ENCODE measurements around the gene LRP8. TPM values are rescaled to one million over a fixed set of nuclear protein-coding genes. Genes with fewer than 3 reads are reported as not detected.

Gene LRP8
- polyA plus RNA-seq, 1 donor (not counting 4 experiments of a cell fraction or from before 2014, with no cell fraction given) = 31.0 TPM

DNA sequence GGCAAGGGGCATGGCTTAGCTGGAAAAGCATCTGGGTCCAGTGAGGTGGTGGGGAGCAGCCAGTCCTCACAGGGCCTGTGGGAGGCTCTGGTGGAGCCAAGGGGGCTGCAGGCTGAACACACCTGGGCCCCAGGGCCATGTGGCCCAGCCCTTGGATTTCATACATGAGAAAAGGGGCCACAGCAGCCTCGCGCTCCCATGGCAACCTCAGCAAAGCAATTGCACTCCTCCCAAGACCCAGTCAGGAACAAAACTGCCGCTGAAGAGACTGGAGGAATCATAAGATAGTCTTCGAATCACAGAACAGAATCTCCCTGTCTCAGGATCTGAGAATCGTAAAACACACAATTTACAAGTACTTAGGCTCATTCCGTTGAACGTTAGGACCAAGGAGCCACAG, 24.6 kb downstream of the LRP8 start:
- H3K4me3 ChIP-seq (ENCODE audit: control insufficient read depth in 2 of 3, extremely low read depth in 1 of 3, insufficient read depth in 2 of 3, low read depth in 1 of 3, low read length in 3 of 3) = no peak overlapping the region
- H3K9me1 ChIP-seq (ENCODE audit: control insufficient read depth, extremely low read depth, insufficient read depth, low read length) = no peaks in the 10 kb centered on the region
- H4K20me1 ChIP-seq (ENCODE audit: control insufficient read depth, extremely low read depth, insufficient read depth, low read length) = no peaks in the 10 kb centered on the region
- H3K27me3 ChIP-seq (ENCODE audit: control insufficient read depth, extremely low read depth, insufficient read depth, low read length) = no peaks in the 10 kb centered on the region
- peaks cover 0 to 7% of the 10 kb centered on the region in 2 experiments for H3K36me3 ChIP-seq (ENCODE audit: control insufficient read depth in 2 of 2, extremely low read depth in 1 of 2, insufficient read depth in 2 of 2, low read length in 2 of 2)
- DNase-seq (ENCODE audit: low read depth, low spot score) = no peak
- no peak overlapping the region for H3K4me2 ChIP-seq (ENCODE audit: control insufficient read depth, extremely low read depth, insufficient read depth, low read depth, low read length)
- peaks cover 37% of the 10 kb centered on the region for H3K79me2 ChIP-seq (ENCODE audit: control insufficient read depth, insufficient read depth, low read length)
- FAIRE-seq = no peak
- H3K9me3 ChIP-seq (ENCODE audit: control insufficient read depth, low read depth, low read length) = no peaks in the 10 kb centered on the region
- no peak overlapping the region for H3K9ac ChIP-seq (ENCODE audit: control insufficient read depth, extremely low read depth, insufficient read depth, low read length)
- H3K4me1 ChIP-seq (ENCODE audit: control insufficient read depth, extremely low read depth, insufficient read depth, low read length) = peaks cover 9% of the 10 kb centered on the region
- H3K27ac ChIP-seq (ENCODE audit: control insufficient read depth, insufficient read depth, low read length) = no peak overlapping the region
- dilution Hi-C loops (cut with MboI; ENCODE audit: extremely low pct_ligation_motif_present, low sequenced_read_pairs) = no loop called here
- TF ChIP-seq, protein P1, sequence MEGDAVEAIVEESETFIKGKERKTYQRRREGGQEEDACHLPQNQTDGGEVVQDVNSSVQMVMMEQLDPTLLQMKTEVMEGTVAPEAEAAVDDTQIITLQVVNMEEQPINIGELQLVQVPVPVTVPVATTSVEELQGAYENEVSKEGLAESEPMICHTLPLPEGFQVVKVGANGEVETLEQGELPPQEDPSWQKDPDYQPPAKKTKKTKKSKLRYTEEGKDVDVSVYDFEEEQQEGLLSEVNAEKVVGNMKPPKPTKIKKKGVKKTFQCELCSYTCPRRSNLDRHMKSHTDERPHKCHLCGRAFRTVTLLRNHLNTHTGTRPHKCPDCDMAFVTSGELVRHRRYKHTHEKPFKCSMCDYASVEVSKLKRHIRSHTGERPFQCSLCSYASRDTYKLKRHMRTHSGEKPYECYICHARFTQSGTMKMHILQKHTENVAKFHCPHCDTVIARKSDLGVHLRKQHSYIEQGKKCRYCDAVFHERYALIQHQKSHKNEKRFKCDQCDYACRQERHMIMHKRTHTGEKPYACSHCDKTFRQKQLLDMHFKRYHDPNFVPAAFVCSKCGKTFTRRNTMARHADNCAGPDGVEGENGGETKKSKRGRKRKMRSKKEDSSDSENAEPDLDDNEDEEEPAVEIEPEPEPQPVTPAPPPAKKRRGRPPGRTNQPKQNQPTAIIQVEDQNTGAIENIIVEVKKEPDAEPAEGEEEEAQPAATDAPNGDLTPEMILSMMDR (optimal IDR thresholded peaks at IDR 0.05 in 1 of 3, IDR thresholded peaks at IDR 0.05 in 1 of 3, conservative IDR thresholded peaks at IDR 0.05 in 1 of 3; ENCODE audit: extremely low read depth in 1 of 3, insufficient read depth in 2 of 3, low read length in 3 of 3) = no peak
- no peak for TF ChIP-seq EZH2 (IDR thresholded peaks at IDR 0.05; ENCODE audit: low read length)
- no peak overlapping the region for H2AFZ ChIP-seq (ENCODE audit: control insufficient read depth, low read length)

DNA sequence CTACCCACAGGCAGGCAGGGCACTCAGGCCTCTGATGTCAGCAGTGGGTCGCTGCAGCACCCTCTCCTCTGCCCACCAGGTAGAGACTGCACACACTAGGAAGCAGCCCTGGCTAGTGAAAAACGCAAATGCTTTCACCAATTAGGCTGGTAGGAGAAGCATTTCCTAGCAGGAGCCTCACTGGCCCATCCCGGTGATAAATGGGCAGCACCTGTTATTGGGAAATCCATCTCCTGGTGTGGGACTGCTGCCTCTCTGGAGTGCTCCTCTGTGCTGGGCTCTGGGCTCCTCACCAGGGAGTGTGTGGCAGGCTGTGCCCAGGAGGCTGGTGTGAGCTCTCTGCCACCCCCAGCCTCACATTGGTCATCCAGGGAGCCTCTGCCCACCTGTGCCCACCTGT, 28.6 kb downstream of the LRP8 start:
- H3K4me3 ChIP-seq (ENCODE audit: control insufficient read depth in 2 of 3, extremely low read depth in 1 of 3, insufficient read depth in 2 of 3, low read depth in 1 of 3, low read length in 3 of 3) = no peak overlapping the region
- H3K9me1 ChIP-seq (ENCODE audit: control insufficient read depth, extremely low read depth, insufficient read depth, low read length) = no peaks in the 10 kb centered on the region
- H3K27ac ChIP-seq (ENCODE audit: control insufficient read depth, insufficient read depth, low read length) = no peak overlapping the region
- no peak overlapping the region for H2AFZ ChIP-seq (ENCODE audit: control insufficient read depth, low read length)
- dilution Hi-C loops (cut with MboI; ENCODE audit: extremely low pct_ligation_motif_present, low sequenced_read_pairs) = no loop called here
- DNase-seq (ENCODE audit: low read depth, low spot score) (no peak), FAIRE-seq (no peak)
- H3K27me3 ChIP-seq (ENCODE audit: control insufficient read depth, extremely low read depth, insufficient read depth, low read length) = no peaks in the 10 kb centered on the region
- no peaks in the 10 kb centered on the region for H4K20me1 ChIP-seq (ENCODE audit: control insufficient read depth, extremely low read depth, insufficient read depth, low read length)
- H3K9ac ChIP-seq (ENCODE audit: control insufficient read depth, extremely low read depth, insufficient read depth, low read length) = no peak overlapping the region
- peaks cover 35% of the 10 kb centered on the region for H3K79me2 ChIP-seq (ENCODE audit: control insufficient read depth, insufficient read depth, low read length)
- H3K9me3 ChIP-seq (ENCODE audit: control insufficient read depth, low read depth, low read length) = no peaks in the 10 kb centered on the region
- no peak overlapping the region for H3K4me2 ChIP-seq (ENCODE audit: control insufficient read depth, extremely low read depth, insufficient read depth, low read depth, low read length)
- TF ChIP-seq, protein P1 (optimal IDR thresholded peaks at IDR 0.05 in 1 of 3, IDR thresholded peaks at IDR 0.05 in 1 of 3, conservative IDR thresholded peaks at IDR 0.05 in 1 of 3; ENCODE audit: extremely low read depth in 1 of 3, insufficient read depth in 2 of 3, low read length in 3 of 3) = no peak
- no peak for TF ChIP-seq EZH2 (IDR thresholded peaks at IDR 0.05; ENCODE audit: low read length)
- peaks cover 5% of the 10 kb centered on the region for H3K4me1 ChIP-seq (ENCODE audit: control insufficient read depth, extremely low read depth, insufficient read depth, low read length)
- peaks cover 0 to 7% of the 10 kb centered on the region in 2 experiments for H3K36me3 ChIP-seq (ENCODE audit: control insufficient read depth in 2 of 2, extremely low read depth in 1 of 2, insufficient read depth in 2 of 2, low read length in 2 of 2)
